SHP77 (cell line): ENCODE measurements around the gene AMIGO1.

ENCODE experiments used
- DNase-seq, 2 experiments: peaks; one replicate each; lab custom pipeline; 2025; lab: John Stamatoyannopoulos, UW

Gene AMIGO1

DNA sequence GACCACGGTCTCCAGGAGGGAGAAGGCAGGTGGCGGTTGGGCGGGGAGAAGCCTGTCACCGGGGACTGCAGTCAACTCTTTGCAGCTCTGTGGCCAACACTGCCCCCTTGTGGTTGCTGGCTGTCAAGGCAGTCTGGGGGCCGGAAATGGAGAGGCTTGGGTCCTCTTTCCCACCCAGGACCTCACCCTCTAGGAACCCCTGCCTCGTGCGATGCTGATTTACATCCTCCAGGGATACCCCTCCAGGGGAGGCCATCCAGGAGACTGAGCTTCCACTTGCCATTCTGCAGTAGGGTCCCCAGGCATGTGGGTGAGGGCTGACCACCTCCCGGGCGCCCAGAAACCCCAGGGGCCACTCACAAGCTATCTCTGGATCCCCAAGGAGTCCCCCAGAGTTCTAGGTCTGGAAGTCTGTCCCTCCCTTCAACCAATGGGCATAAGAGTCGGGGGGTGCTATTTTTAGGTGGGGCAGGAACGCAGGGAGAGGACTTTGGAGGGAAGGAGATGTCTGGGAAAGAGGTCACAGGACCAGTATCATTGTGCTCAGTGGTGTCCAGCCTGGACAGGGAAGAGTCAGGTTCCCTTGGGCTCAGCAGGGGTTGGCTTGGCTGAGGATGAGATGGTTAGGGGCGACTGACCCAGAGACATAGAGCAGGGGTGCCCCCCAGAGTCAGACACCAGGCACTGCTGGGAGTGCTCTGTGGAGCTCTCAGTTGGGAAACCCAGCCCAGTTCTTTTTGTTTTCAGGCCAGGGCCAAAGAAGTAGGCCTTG, 23.0 kb upstream of the AMIGO1 start:
- peak; percentile 72 to 78 for DNase-seq

DNA sequence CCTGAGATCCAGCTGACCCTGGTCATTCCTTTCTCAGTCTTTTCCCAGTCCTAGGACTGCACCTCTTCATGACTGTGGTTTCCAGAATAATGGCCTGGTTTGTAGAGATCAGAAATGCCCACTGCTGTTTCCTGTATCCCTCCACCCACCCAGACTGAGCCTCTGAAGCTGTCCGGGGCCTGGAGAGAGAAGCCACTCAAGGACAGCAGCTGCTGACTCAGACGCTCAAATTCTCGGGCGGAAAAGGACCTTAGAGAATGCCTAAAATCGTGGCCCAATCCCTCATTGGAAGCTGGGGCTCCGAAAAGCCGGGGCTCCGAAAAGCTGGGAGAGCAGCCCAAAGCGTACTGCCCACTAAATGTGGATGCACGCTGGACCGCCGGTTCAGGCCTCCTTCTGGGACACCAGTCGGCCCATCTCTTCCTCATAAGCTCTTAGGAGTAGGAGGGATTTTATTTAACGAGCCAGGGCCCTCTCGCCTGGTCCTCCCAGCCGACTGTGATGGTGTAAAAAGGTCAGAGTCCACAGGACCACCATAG, 22.4 kb upstream of the AMIGO1 start:
- DNase-seq = peak in 1 of 2 experiments; percentile 27

DNA sequence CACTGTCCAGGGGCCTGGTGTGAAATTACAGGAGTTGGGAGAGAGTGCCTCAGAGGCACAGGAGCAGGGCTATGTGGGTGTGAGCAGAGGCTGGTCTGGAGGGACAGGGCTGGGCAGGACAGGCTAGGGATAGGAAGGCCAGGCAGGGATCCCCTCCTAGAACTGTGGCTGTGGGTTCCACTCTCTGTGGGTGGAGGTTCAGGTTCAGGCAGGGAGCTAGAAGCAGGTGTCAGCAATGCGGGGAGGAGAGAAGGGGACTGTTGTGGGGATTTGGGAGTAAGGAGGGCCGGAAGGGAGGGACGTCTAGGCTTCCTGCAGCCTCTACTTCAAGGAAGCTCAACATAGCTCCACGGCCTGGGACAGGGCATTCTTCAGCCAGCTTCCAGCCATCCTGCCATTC, 21.9 kb upstream of the AMIGO1 start:
- DNase-seq = no peak

DNA sequence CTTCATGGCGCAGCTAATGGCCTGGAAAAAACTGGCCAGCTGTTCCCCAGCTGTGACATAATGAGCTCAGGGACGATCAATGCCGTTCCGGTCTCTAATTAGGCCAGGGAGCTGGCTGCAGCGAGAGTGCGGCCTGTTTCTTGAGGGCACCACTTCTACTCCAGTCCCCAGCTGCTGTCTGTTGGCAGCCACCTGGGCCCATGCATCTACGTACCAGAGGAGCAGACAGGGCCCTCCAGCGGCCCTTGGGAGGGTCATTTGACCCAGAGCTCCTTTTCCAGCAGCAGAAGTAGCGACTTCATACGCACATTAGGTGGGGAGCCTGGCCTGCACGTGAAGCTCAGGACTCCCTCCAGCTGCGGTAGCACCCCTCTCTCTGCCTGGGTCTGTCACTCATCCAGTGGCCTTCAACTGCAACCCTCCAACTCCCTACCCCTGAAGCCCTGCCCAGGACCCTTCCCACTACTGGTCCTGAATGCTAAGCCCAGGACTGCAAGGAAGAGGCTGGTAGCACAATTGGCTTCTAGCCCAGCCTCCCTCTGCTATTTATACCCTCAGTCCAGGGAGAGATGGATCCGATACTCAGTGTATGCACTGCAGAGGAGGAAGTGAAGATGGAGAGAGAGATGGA, 21.0 kb upstream of the AMIGO1 start:
- DNase-seq = peak; percentile 52 to 73

DNA sequence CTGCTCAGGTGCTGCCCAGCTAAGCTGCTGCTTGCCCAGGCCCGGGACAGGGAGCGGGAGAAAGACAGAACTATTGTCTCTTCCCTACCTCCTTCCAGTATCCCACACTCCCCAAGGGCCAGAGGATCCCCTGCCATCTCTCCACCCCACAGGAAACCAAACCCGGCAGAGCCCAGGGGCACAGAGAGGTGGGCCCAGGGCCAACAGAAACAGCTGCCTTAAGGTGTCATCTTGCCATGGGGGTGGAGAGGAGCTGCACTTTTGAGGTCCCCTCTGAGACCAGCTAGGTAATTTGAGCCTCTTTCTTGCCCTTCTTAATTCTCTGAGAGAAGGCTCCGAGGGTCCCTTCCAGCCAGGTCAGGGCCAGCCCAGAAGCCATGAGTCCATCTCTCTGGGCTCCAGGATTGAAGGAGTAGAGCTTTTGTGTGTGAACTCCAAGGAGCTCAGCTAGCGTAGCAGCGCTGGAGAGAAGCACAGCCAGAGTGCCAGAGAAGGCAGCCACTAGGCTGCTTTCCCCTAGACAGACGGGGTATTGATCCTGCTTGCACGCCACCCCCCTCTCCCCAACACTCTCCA, 20.4 kb upstream of the AMIGO1 start:
- peak in 1 of 2 experiments; percentile 17 for DNase-seq

DNA sequence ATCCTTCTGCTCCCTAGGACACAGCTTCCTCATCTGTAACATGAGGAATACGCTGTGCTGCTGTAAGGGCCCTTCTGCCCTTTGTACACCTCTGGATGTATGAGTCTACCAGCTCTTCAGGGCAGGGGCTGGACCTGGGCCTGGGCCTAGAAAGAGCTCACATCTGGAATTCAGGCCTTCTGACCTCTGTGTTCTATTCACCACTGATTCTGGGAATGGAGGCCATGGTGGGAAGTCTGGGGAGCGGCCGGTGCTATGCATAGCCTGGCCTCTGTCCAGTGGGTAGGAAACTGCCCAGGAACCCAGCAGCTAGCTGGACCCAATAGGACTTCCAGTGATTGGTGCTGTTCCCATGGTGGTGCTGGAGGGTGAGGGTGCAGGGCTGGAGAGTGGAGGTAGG, 19.2 kb upstream of the AMIGO1 start:
- DNase-seq = no peak

DNA sequence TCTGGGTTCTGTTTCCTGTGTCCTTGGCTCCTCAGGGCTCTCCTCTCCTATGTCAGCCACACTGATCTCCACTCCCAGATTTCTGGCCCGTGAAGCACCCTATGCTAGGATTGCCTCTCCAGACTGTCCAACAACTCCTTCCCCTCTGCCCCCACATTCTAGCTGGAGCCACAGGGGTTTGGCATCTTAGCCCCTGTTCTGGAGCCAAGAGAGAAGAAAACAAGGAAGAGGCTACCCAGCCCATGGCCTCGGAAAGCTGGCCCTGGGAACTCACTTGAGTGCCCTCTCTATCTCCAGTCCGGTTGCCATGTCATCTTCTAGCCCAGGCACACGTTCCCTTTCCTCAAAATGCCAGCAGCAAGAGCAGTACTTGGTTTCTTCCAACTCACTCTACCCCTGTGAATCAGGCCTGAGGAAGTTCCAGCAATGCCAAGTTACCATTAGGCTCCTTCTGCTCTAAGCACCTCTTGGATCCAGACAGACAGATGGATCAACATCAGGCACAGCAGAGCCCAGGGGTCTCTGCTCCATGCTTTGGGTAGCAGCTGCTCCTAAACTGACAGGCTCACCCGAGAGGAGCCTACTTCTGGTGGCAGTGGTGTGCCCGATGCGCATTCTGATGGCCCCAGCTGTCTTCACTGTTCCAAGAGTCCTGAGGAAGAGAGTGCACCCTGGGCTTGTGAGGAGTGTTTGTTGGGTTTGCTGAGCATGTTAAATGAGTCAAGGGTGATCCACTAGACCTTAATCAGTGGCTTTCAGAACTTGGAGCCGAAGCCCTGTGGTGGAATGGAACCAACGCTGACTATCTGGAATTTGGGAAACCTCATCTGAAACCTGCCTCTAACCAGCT, 18.5 kb upstream of the AMIGO1 start:
- DNase-seq = no peak

DNA sequence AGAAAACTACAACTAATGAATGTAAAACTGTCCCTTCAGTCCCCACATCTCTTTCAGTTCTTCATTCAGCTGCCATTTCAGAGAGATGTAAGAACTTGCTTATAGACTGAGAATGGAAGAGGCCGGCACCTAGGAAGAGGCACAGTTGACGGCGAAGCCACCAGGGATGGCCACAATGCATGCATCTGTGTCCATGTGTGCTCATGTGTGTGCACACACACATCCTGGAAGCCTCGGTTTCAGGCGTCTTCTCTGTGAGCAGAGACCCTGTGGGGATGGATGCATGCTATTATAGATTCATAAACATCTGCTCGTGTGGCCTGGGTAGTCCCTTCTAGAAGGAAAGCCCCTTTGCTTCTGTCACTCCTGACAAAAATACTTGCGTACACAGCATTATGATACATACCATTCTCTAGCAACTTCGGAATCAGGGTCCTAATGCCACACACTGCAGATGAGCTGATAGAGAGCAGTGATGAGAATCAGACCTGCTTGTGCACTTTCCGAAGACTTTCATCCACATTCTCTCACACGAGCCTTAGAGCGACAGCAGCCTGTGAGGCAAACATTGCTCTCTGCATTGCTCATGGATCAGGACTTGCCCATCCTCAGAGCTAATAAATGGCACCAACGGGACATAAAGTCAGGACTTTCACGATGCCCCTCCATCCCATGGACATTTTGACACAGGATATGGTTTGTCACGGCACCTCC, 17.7 kb upstream of the AMIGO1 start:
- no peak for DNase-seq

DNA sequence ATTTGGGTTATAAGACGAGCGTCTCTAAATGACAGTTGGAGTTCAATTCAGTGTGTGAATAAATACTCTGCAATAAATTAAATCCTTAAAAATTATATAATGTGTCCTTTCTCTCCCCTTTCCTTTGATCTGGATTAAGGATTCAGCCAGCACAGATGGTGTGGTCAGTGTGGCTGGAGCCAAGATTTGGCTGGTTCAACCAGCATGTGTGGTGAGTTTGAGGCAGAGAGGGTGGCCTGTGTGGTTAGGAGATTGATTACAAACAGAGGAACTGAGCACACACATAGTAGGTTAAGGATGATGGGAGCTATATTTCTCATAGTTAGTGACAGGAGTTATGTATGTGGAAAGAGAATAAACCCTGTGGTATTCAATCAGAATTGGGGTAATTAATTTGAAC, 14.2 kb upstream of the AMIGO1 start:
- no peak for DNase-seq

DNA sequence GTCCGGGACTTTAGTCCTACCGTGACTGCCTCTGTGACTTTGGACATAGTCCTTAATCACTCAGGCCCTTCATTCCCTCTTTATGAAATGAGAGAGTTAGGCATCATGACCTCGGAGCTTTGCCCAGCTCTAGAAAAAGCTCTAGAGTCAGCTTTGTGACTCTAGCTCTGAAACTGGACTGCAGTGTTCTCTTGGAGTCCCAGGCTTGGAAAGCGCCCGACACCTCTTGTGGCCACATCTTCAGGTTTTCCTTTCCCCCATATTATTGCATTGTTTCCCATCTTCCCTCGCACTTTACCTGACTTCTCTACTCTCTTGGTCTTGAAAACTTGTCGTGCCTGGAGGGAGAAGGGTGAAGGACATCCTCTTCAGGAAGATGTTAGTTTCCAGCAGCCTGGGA, 12.5 kb upstream of the AMIGO1 start:
- no peak for DNase-seq

DNA sequence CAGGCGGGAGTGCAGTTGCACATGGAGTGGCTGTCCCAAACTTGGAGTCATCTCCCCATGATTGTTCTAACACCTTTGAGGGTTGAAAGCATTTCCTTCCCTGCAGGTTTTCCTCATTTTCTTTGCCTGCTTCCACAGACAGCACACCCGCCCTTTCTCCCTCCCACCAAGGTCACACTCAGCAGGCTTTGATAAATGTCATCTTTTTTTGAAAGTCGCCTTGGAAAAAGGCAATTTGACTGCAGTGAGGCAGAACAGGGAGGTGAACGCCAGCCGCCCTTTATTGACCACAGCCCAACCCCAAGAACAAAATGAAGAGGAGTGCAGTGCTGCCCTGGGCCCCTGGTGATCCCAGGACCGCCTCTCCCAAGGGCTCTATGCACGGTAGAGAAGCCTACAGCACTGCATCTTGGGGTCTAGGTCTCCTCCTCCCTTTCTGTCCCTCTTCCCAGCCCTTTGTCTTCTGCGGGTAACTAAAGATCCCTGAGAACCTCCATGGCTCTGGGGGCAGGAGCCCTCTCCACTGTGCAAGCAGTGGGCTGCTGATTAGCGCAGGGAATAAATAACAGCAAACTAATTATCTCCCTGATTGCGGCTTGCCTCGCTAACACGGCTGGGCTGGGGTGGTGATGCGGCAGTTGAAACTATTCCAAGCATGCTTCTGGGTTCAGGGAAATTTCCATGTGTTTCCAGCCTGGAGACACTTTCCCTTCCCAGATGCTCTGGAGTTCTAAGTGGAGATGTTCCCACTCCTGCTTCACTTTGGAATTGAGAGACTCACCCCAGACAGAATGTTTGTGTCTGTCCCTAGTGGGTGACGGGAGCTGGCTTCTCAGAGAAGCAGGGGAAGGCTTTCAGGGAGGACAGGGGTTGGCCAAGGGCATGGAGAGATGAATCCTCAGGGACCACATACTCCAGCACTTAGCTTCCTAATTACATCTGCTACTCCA, 11.8 kb upstream of the AMIGO1 start:
- DNase-seq = no peak

DNA sequence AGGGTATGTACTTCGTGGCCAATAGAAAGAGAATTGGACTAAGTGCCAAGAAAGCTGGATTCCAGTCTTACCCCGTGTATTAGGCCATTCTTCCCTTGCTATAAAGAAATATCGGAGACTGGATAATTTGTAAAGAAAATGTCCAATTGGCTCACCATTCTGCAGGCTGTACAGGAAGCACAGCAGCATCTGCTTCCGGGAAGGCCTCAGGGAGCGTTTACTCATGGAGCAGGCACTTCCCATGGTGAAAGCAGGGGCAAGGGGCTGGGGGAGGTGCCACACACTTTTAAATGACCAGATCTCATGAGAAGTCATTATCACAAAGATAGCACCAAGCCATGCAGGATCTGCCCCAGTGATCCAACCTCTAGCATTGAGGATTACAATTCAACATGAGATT, 7.8 kb upstream of the AMIGO1 start:
- no peak for DNase-seq

DNA sequence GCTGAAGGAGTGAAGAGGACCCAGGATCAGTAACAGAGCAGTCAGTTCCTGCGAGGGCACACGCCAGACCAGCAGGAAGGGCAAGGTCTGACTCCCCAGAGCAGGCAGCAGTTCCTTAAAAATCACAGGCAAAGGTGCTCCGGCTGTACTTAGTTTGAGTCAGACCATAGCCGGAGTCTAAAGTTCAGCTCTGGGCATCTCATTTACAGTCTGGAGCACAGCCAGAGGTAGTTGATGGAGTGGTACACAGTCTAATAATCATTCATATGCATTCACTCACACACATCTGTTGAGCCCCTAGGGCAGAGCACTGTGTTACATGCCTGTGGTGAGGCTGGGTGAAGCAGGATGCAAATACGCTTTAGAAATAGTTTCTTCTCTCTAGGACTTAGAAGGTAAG, 7.3 kb upstream of the AMIGO1 start:
- DNase-seq = no peak

DNA sequence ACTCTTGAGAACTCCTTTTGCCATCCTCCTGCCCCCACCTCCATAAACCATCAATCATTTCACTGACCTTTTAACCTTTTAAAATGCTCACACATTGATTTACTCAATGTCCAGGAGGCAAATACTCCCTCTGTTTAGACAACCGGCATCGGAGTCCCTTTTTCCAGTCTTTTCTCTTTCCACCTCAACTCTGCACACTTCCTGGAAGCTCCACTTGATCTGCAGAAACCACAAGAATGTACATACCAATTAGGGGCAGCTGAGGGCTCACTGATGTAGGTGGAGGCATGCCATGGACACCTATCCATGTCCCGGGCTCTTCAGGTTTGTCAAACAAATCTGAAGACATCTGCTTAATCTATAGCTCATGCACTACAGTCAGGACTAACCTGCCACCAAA, 5.3 kb upstream of the AMIGO1 start:
- DNase-seq = no peak

DNA sequence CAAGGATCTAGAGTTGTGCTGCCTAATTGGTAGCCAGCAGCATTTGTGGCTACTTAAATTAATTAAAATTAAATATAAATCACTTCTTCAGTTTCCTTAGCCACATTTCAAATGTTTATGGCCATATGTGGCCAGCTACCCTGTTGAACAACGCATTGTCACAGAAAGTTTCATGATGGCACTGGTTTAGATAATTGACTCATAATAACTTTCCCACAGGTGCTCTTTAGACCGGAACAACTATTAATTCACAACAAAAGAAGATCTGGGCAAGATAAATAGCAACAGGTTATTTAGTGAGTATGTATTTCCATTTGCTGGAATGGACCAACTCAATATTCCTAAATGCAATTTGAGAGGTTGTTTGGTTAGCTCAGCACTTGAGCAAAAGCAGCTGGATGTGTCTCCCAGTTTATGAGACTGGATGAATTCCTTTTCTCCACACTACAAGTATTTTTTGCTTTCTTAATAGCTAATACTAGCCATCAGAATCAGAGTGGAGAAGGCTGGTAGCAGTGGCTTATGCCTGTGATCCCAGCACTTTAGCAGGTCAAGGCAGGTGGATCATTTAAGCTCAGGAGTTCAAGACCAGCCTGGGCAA, 3.7 kb upstream of the AMIGO1 start:
- no peak for DNase-seq

DNA sequence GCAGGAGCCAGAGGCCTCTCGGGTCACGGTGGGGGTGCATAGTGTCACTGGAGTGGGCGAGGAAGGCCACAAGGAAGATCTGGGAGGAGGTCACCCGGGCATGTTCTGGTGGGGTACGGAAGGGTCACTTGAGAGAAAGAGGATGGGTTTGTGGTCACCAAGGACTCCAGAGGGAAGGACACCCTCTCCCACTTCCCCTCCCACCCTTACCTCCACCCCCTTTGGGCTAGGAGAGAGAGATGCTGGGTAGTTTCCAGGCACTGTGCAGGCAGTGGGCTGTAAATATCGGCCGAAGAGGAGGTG, 703 bp downstream of the AMIGO1 start:
- no peak for DNase-seq

DNA sequence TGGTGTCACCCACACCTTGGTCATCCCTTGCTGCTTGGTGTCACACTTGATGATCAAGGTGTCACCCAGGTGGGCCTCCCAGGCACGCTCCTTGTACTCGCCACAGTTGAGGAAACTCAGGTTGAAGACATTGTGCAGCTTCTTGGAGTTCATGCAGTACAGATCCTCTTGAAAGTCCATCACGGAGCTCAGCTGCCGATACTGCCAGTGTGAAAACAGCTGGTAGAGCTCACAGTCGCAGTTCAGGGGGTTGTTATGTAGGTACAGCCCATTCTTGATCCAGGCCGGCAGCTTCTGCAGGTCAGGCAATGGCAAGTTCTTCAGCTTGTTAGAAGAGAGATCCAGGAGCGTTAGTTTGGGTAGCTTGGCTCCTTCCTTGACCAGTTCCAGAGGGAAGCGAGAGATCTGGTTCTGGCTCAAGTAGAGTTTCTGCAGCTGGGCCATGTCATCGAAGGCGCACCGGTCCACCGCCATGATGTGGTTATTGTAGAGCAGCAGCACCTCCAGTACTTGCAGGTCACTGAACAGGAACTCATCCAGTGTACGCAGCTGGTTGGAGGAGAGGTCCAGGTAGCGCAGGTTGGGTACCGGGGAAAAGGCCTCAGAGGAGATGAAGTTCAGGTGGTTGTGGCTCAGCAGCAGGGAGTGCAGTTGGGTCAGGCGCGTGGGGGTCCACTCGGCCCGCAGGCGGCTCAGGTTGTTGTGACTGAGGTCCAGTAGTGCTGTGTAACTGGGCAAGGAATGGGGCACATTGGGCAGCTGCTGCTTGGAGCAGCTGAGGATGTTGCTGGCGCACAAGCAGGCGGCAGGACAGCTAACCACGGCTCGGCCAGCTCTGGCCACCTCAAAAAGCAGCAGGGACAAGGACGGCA, 1.3 kb downstream of the AMIGO1 start:
- no peak for DNase-seq

DNA sequence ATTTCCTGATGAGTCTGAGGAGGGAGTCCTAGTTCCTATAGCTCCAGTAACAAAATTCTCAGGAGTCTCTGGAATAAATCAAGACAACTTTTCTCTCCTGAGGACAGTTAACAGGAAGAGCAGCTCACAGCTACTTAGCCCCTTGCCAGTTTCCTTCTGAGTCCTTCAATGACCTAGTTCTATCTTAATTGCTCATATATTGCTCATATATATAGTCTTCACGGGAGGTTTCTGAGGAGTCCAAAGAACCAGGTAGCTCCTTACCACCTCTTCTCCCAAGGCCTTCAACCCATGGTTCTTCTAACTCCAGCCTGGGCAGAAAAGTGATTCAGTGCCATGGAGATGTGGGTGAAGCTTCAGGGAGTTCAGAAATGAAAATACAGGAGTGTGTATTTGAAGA, 4.6 kb downstream of the AMIGO1 start:
- no peak for DNase-seq

DNA sequence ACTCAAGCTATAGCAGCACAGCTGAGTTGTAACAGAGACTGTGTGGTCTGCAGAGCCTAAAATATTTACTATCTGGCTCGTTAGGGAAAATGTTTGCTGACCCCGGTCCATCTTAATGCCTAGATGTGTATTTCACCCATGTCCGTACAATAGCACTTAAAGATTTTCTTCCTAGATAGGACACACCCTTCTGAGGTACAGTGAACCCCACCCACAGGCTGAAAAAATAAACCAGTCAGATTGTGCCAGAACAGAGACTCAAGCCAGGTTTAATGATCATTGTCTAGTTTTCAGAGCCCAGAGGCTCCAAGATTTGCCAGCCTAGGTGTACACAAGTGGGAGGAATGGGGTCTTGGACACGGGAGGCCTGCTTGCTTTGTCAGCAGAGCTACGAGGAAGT, 5.6 kb downstream of the AMIGO1 start:
- DNase-seq = no peak
